Measurements from ENCODE around the gene APP.

The APP gene

DNA sequence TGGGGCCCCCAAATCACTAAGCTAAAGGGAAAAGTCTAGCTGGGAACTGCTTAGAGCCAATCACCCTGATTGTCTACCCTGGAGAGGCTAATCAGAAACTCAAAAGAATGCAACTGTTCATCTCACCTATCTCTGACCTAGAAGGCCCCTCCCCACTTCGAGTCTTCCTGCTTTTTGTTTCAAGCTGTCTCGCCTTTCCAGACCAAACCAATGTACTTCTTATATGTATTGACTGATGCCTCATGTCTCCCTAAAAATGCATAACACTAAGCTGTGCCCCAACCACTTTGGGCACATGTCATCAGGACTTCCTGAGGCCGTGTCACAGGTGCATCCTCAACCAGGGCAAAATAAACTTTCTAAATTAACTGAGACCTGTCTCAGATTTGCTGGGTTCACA, 209.5 kb downstream of the APP start:
- Histone ChIP-seq H3K4me1 (ENCODE audit: control insufficient read depth, insufficient read depth, low read length) (no peaks in the 10 kb centered on the region), H3K9ac (ENCODE audit: low read length in 2 of 2) (no peak overlapping the region), H3K27me3 (ENCODE audit: control insufficient read depth in 1 of 2, insufficient read depth in 2 of 2, low read length in 2 of 2) (no peaks in the 10 kb centered on the region), H3K27ac (ENCODE audit: low read length) (no peak overlapping the region), H3K4me3 (ENCODE audit: low read length in 2 of 2) (no peak overlapping the region), H3K9me3 (ENCODE audit: control insufficient read depth in 2 of 2, low read length in 2 of 2) (no peaks in the 10 kb centered on the region), H3K36me3 (ENCODE audit: control insufficient read depth in 2 of 2, insufficient read depth in 2 of 2, low read length in 2 of 2) (peaks cover 0 to 5% of the 10 kb centered on the region in 2 donors)

DNA sequence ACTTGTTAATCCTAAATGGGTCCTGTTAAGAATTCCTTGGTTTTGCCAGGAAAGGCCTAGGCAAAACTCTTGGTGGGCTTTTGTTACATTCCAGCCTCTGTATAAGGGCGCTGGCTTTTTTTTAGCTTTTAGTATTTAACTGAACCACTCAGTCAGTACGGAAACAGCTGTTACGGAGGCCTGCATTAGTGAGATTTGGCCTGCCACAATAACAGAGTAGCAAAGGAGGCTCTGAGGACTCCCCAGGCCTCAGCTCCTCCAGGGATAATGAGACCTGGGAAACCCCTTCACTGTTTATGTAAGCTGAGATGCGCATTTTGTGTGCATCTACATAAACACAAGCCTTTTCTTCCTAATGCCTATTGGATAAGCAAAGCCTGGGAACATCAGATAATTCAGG, 210.2 kb downstream of the APP start:
- Histone ChIP-seq H3K36me3 (ENCODE audit: control insufficient read depth in 2 of 2, insufficient read depth in 2 of 2, low read length in 2 of 2) (peaks cover 2 to 5% of the 10 kb centered on the region in 2 donors), H3K27me3 (ENCODE audit: control insufficient read depth in 1 of 2, insufficient read depth in 2 of 2, low read length in 2 of 2) (no peaks in the 10 kb centered on the region), H3K27ac (ENCODE audit: low read length) (no peak overlapping the region), H3K4me1 (ENCODE audit: control insufficient read depth, insufficient read depth, low read length) (no peaks in the 10 kb centered on the region), H3K4me3 (ENCODE audit: low read length in 2 of 2) (no peak overlapping the region), H3K9ac (ENCODE audit: low read length in 2 of 2) (no peak overlapping the region), H3K9me3 (ENCODE audit: control insufficient read depth in 2 of 2, low read length in 2 of 2) (no peaks in the 10 kb centered on the region)

DNA sequence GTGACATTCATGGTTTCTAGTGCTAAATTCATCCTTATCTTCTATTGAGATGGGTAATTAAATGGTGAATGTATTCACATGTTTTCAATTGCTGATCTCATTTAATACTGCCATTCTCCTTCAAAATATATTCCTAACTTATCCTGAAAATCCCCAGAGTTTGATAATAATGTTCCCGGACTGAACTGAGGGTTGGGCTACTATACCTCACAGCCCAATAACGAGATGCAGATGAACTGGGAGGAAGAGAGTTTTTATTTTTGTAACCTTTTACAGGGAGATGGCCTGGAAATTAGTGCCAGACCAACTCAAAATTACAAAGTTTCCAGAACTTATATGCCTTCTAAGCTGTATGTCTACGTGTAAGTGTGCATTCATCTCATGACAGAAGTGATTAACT, 210.8 kb downstream of the APP start:
- Histone ChIP-seq H3K36me3 (ENCODE audit: control insufficient read depth in 2 of 2, insufficient read depth in 2 of 2, low read length in 2 of 2) (peaks cover 3 to 5% of the 10 kb centered on the region in 2 donors), H3K4me3 (ENCODE audit: low read length in 2 of 2) (no peak overlapping the region), H3K9ac (ENCODE audit: low read length in 2 of 2) (no peak overlapping the region), H3K9me3 (ENCODE audit: control insufficient read depth in 2 of 2, low read length in 2 of 2) (no peaks in the 10 kb centered on the region), H3K27ac (ENCODE audit: low read length) (no peak overlapping the region), H3K4me1 (ENCODE audit: control insufficient read depth, insufficient read depth, low read length) (no peaks in the 10 kb centered on the region), H3K27me3 (ENCODE audit: control insufficient read depth in 1 of 2, insufficient read depth in 2 of 2, low read length in 2 of 2) (no peaks in the 10 kb centered on the region)

DNA sequence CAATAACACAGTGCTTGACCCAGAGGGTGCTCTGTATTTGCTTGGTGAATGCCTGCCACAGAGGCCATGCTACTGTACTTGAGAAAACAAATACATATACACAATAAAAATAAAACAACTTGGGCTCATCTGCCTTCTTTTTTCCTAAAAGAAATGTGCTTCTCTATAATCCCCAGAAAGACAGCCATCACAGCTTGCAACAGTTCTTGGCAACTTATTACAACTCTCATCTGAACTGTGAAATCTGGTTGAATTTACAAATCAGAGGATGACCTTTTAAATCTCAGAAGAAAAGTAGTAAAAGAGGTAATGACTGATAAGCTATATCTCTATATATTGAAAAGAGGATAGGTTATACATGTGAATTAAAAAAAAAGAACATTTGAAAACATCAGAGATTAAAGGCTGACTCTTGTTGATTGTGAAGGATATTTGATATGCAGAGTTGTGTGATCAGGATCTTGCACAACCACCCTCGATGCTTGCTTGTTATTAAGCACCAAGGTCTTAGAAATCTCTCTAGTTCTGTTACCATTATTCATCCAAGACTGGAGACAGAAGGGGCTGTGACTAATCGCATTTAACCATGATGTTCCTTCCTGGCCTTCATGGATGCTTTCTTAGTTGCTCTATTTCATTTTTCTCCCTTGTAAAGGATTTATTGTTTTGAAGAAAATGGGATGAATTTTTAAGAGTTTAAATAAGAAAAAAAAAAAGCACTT, 213.4 kb downstream of the APP start:
- H3K36me3 ChIP-seq (ENCODE audit: control insufficient read depth in 2 of 2, insufficient read depth in 2 of 2, low read length in 2 of 2): peaks cover 10 to 16% of the 10 kb centered on the region in 2 donors

DNA sequence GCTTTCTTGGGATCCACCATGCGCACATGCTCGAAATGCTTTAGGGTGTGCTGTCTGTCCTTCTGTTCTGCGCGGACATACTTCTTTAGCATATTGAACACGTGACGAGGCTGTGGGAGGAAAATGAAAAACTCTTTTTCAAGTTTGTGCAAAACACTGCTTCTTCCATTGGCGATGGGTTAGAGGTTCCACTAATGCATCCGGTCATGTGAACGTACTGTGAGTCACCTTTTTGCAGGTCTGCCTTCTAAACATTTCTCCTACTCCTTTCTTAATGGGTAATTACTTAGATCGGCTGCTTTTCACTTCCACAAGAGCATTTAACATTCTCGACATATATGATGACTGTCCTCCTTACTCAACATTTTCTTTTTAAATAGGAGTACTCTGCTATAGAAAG, 214.9 kb downstream of the APP start:
- H3K36me3 ChIP-seq (ENCODE audit: control insufficient read depth in 2 of 2, insufficient read depth in 2 of 2, low read length in 2 of 2): peaks cover 10 to 16% of the 10 kb centered on the region in 2 donors
- H3K9ac ChIP-seq (ENCODE audit: low read length in 2 of 2): no peak overlapping the region
- H3K9me3 ChIP-seq (ENCODE audit: control insufficient read depth in 2 of 2, low read length in 2 of 2): no peaks in the 10 kb centered on the region
- no peak overlapping the region for H3K27ac ChIP-seq (ENCODE audit: low read length)
- H3K4me3 ChIP-seq (ENCODE audit: low read length in 2 of 2): no peak overlapping the region
- H3K27me3 ChIP-seq (ENCODE audit: control insufficient read depth in 1 of 2, insufficient read depth in 2 of 2, low read length in 2 of 2): no peaks in the 10 kb centered on the region
- H3K4me1 ChIP-seq (ENCODE audit: control insufficient read depth, insufficient read depth, low read length): no peaks in the 10 kb centered on the region

More for the DNA sequence above, 213.4 kb downstream of the APP start:
- Histone ChIP-seq H3K9ac (ENCODE audit: low read length in 2 of 2) (no peak overlapping the region), H3K4me3 (ENCODE audit: low read length in 2 of 2) (no peak overlapping the region), H3K4me1 (ENCODE audit: control insufficient read depth, insufficient read depth, low read length) (no peaks in the 10 kb centered on the region), H3K27ac (ENCODE audit: low read length) (no peak overlapping the region), H3K9me3 (ENCODE audit: control insufficient read depth in 2 of 2, low read length in 2 of 2) (no peaks in the 10 kb centered on the region), H3K27me3 (ENCODE audit: control insufficient read depth in 1 of 2, insufficient read depth in 2 of 2, low read length in 2 of 2) (no peaks in the 10 kb centered on the region)

DNA sequence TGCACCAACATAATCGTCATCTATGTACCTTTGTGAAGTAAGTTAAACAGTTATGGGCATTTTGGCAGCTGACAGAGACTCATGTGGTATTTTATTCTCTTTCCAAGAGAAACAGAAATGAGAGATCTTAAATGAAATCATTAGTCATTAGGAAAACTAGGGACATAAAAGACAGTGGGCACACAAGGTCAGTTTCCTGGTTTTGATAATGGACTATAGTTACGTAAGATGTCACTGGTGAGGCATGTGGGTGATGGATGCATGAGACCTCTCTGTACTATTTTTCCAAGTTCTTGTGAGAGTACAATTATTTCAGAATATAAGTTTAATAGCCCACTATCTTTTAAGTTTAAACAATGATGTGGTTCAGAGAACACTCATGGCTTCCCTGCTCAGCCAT, 216.9 kb downstream of the APP start:
- Histone ChIP-seq H3K27me3 (ENCODE audit: control insufficient read depth in 1 of 2, insufficient read depth in 2 of 2, low read length in 2 of 2) (no peaks in the 10 kb centered on the region), H3K27ac (ENCODE audit: low read length) (no peak overlapping the region), H3K4me1 (ENCODE audit: control insufficient read depth, insufficient read depth, low read length) (no peaks in the 10 kb centered on the region), H3K36me3 (ENCODE audit: control insufficient read depth in 2 of 2, insufficient read depth in 2 of 2, low read length in 2 of 2) (peaks cover 10 to 13% of the 10 kb centered on the region in 2 donors), H3K4me3 (ENCODE audit: low read length in 2 of 2) (no peak overlapping the region), H3K9me3 (ENCODE audit: control insufficient read depth in 2 of 2, low read length in 2 of 2) (no peaks in the 10 kb centered on the region), H3K9ac (ENCODE audit: low read length in 2 of 2) (no peak overlapping the region)

DNA sequence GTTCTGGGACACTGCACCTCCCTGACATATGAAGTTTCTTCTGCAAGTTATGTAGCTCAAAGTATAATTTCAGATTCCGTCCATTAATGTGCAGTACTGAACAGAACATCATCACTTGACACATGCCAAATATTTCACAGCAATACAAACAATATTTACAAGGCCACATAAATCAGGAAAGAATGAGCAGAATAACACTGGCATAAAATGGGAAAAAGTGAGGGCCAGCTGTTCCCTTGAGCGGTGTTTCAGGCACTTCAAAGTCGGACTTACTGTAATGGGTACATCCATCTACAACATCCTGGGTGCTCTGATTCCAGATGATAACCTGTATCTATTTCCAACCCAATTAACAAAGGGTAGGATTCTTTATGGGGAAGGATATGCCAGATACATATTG, 217.4 kb downstream of the APP start:
- Histone ChIP-seq H3K4me3 (ENCODE audit: low read length in 2 of 2) (no peak overlapping the region), H3K9ac (ENCODE audit: low read length in 2 of 2) (no peak overlapping the region), H3K9me3 (ENCODE audit: control insufficient read depth in 2 of 2, low read length in 2 of 2) (no peaks in the 10 kb centered on the region), H3K27ac (ENCODE audit: low read length) (no peak overlapping the region), H3K4me1 (ENCODE audit: control insufficient read depth, insufficient read depth, low read length) (no peaks in the 10 kb centered on the region), H3K27me3 (ENCODE audit: control insufficient read depth in 1 of 2, insufficient read depth in 2 of 2, low read length in 2 of 2) (no peaks in the 10 kb centered on the region), H3K36me3 (ENCODE audit: control insufficient read depth in 2 of 2, insufficient read depth in 2 of 2, low read length in 2 of 2) (peaks cover 10% of the 10 kb centered on the region in 2 donors)

DNA sequence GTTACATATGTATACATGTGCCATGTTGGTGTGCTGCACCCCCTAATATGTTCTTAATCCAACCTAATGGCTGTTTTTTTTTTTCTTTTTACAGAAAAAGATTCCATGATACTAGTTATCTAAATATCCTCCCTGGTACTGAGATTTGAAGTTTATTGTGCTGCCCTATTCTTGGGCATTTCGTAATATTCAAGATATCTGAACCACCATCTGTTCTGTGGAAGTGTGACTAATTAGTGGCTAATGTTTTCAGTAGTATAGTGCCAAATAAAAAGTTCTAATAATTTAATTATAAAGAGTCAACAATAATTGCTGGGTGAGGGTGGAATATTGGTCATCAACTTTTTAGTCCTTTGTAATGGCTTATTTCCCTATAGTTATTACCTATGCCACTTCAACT, 218.3 kb downstream of the APP start:
- H3K27ac ChIP-seq (ENCODE audit: low read length): no peak overlapping the region
- no peak overlapping the region for H3K4me3 ChIP-seq (ENCODE audit: low read length in 2 of 2)
- no peak overlapping the region for H3K9ac ChIP-seq (ENCODE audit: low read length in 2 of 2)
- H3K9me3 ChIP-seq (ENCODE audit: control insufficient read depth in 2 of 2, low read length in 2 of 2): no peaks in the 10 kb centered on the region
- peaks cover 10% of the 10 kb centered on the region in 2 donors for H3K36me3 ChIP-seq (ENCODE audit: control insufficient read depth in 2 of 2, insufficient read depth in 2 of 2, low read length in 2 of 2)
- no peaks in the 10 kb centered on the region for H3K4me1 ChIP-seq (ENCODE audit: control insufficient read depth, insufficient read depth, low read length)
- no peaks in the 10 kb centered on the region for H3K27me3 ChIP-seq (ENCODE audit: control insufficient read depth in 1 of 2, insufficient read depth in 2 of 2, low read length in 2 of 2)

DNA sequence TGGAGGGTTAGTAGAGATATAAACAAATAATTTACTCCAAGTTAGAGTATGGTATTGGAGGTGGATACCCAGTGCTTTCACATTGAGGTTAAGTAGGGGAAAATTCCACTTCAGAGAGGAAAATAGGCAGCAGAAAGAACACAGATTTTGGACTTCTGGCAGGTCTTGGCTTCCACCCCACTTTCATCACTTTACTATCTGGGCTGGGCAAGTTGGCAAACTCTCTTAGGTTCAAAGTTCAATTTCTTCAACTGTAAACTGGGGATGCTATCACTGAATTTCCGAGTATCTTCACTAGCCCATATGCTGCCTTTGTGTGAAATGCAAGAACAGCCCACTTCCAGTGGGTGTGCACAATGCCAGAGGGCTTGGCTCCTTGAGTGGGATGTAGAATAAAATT, 220.9 kb downstream of the APP start:
- Histone ChIP-seq H3K4me3 (ENCODE audit: low read length in 2 of 2) (no peak overlapping the region), H3K9ac (ENCODE audit: low read length in 2 of 2) (no peak overlapping the region), H3K27ac (ENCODE audit: low read length) (no peak overlapping the region), H3K27me3 (ENCODE audit: control insufficient read depth in 1 of 2, insufficient read depth in 2 of 2, low read length in 2 of 2) (no peaks in the 10 kb centered on the region), H3K36me3 (ENCODE audit: control insufficient read depth in 2 of 2, insufficient read depth in 2 of 2, low read length in 2 of 2) (peaks cover 7 to 10% of the 10 kb centered on the region in 2 donors), H3K9me3 (ENCODE audit: control insufficient read depth in 2 of 2, low read length in 2 of 2) (peaks cover 0 to 3% of the 10 kb centered on the region in 2 donors), H3K4me1 (ENCODE audit: control insufficient read depth, insufficient read depth, low read length) (no peaks in the 10 kb centered on the region)

DNA sequence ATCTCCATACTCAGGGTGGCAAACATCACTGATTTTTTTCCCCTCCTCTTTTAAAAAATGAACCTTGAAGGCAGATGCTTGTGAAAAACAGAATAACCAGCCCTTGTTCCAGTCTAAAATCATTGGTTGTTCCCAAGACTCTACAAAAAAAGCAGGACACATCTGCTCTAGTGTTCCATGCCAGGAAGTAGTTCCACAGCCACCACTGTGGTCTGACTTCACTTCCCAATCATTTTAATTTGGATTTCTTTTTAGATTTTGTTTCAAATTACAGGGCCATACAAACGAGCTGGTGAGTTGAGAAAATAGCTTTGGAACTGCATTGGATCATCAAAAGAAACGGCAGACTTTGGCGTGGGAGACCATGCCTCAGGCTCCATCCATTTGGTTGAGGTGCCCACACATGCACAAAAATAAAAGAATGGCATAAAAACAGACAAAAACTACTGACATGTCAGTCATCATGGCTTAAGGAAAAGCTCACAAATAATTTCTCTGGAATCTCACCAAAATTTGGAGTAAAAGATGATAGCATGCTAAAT, 225.8 kb downstream of the APP start:
- H3K36me3 ChIP-seq (ENCODE audit: control insufficient read depth in 2 of 2, insufficient read depth in 2 of 2, low read length in 2 of 2): peaks cover 0 to 2% of the 10 kb centered on the region in 2 donors

DNA sequence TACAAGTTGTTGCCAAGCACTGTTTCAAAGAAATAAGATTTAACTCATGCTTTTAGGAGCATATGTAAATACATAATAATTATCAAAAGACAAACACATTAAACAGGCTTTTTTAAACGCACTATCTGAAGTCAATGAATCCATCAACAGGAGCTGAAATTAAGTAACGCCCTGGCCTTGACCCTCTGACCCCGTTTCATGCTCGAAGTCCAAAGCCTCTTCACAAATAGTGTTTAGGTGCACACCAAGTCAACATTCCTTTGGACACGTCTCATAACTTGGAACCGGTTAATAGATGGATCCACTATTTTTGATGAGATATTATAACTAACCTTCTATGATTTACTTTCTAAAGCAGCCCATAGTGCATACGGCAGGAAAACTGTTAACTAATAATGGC, 226.5 kb downstream of the APP start:
- no peak overlapping the region for H3K27ac ChIP-seq (ENCODE audit: low read length)
- no peaks in the 10 kb centered on the region for H3K27me3 ChIP-seq (ENCODE audit: control insufficient read depth in 1 of 2, insufficient read depth in 2 of 2, low read length in 2 of 2)
- peaks cover 0 to 2% of the 10 kb centered on the region in 2 donors for H3K36me3 ChIP-seq (ENCODE audit: control insufficient read depth in 2 of 2, insufficient read depth in 2 of 2, low read length in 2 of 2)
- H3K9ac ChIP-seq (ENCODE audit: low read length in 2 of 2): no peak overlapping the region
- peaks cover 0 to 3% of the 10 kb centered on the region in 2 donors for H3K9me3 ChIP-seq (ENCODE audit: control insufficient read depth in 2 of 2, low read length in 2 of 2)
- H3K4me3 ChIP-seq (ENCODE audit: low read length in 2 of 2): no peak overlapping the region
- no peaks in the 10 kb centered on the region for H3K4me1 ChIP-seq (ENCODE audit: control insufficient read depth, insufficient read depth, low read length)

More for the DNA sequence above, 225.8 kb downstream of the APP start:
- no peak overlapping the region for H3K27ac ChIP-seq (ENCODE audit: low read length)
- no peaks in the 10 kb centered on the region for H3K27me3 ChIP-seq (ENCODE audit: control insufficient read depth in 1 of 2, insufficient read depth in 2 of 2, low read length in 2 of 2)
- no peaks in the 10 kb centered on the region for H3K4me1 ChIP-seq (ENCODE audit: control insufficient read depth, insufficient read depth, low read length)
- H3K9ac ChIP-seq (ENCODE audit: low read length in 2 of 2): no peak overlapping the region
- no peak overlapping the region for H3K4me3 ChIP-seq (ENCODE audit: low read length in 2 of 2)
- H3K9me3 ChIP-seq (ENCODE audit: control insufficient read depth in 2 of 2, low read length in 2 of 2): peaks cover 0 to 3% of the 10 kb centered on the region in 2 donors
